ENCODE results near the gene CHD6. TPM values are rescaled to one million over a fixed set of nuclear protein-coding genes. Genes with fewer than 3 reads are reported as not detected.

Gene CHD6
- total and polyA plus RNA-seq, 4 donors: 31.5 to 81.0 (median 49.7) TPM

GRCh38 chr20:41373251-41373783 lies 244.9 kb downstream of the CHD6 start:
- H3K27me3 ChIP-seq (ENCODE audit: control insufficient read depth, insufficient read depth, low read length): no peaks in the 10 kb centered on the region
- WGBS (ENCODE audit: insufficient coverage): 72% methylated on average over 10 of the region's 11 CpGs

GRCh38 chr20:41371371-41371770 lies 246.8 kb downstream of the CHD6 start:
- Histone ChIP-seq H3K36me3 (ENCODE audit: control insufficient read depth, insufficient read depth, low read length) (no peaks in the 10 kb centered on the region), H3K4me1 (ENCODE audit: control insufficient read depth, insufficient read depth, low read length) (peaks cover 20% of the 10 kb centered on the region), H3K4me3 (ENCODE audit: low read depth, low read length) (no peak overlapping the region), H3K9me3 (ENCODE audit: control insufficient read depth, insufficient read depth, low read length) (no peaks in the 10 kb centered on the region), H3K27ac (ENCODE audit: low read depth, low read length) (no peak overlapping the region), H3K27me3 (ENCODE audit: control insufficient read depth, insufficient read depth, low read length) (peaks cover 9% of the 10 kb centered on the region)
- 77% methylated on average over 3 of the region's 4 CpGs for WGBS (ENCODE audit: insufficient coverage)
- DNase-seq (ENCODE audit: low read depth in 4 of 6, low spot score in 6 of 6): no peak

More at GRCh38 chr20:41373251-41373783, 244.9 kb downstream of the CHD6 start:
- Histone ChIP-seq H3K9me3 (ENCODE audit: control insufficient read depth, insufficient read depth, low read length) (no peaks in the 10 kb centered on the region), H3K27ac (ENCODE audit: low read depth, low read length) (no peak overlapping the region), H3K4me1 (ENCODE audit: control insufficient read depth, insufficient read depth, low read length) (peaks cover 14% of the 10 kb centered on the region), H3K4me3 (ENCODE audit: low read depth, low read length) (no peak overlapping the region), H3K36me3 (ENCODE audit: control insufficient read depth, insufficient read depth, low read length) (no peaks in the 10 kb centered on the region)
- no peak for DNase-seq (ENCODE audit: low read depth in 4 of 6, low spot score in 6 of 6)

- H3K9me3 ChIP-seq (ENCODE audit: control insufficient read depth, insufficient read depth, low read length): no peaks in the 10 kb centered on the region
- H3K27ac ChIP-seq (ENCODE audit: low read depth, low read length): no peak overlapping the region
- H3K4me3 ChIP-seq (ENCODE audit: low read depth, low read length): no peak overlapping the region
- DNase-seq (ENCODE audit: low read depth in 4 of 6, low spot score in 6 of 6): no peak
- peaks cover 30% of the 10 kb centered on the region for H3K4me1 ChIP-seq (ENCODE audit: control insufficient read depth, insufficient read depth, low read length)
- peaks cover under 1% of the 10 kb centered on the region for H3K36me3 ChIP-seq (ENCODE audit: control insufficient read depth, insufficient read depth, low read length)
- WGBS (ENCODE audit: insufficient coverage): 97% methylated on average over 4 of the region's 5 CpGs
- H3K27me3 ChIP-seq (ENCODE audit: control insufficient read depth, insufficient read depth, low read length): peaks cover 18% of the 10 kb centered on the region
Observed at GRCh38 chr20:41370176-41370575, 248.0 kb downstream of the CHD6 start.

GRCh38 chr20:41369673-41370072 lies 248.5 kb downstream of the CHD6 start:
- H3K9me3 ChIP-seq (ENCODE audit: control insufficient read depth, insufficient read depth, low read length): no peaks in the 10 kb centered on the region
- peaks cover 23% of the 10 kb centered on the region for H3K27me3 ChIP-seq (ENCODE audit: control insufficient read depth, insufficient read depth, low read length)
- DNase-seq (ENCODE audit: low read depth in 4 of 6, low spot score in 6 of 6): no peak
- H3K36me3 ChIP-seq (ENCODE audit: control insufficient read depth, insufficient read depth, low read length): peaks cover 2% of the 10 kb centered on the region
- peaks cover 32% of the 10 kb centered on the region for H3K4me1 ChIP-seq (ENCODE audit: control insufficient read depth, insufficient read depth, low read length)
- no peak overlapping the region for H3K4me3 ChIP-seq (ENCODE audit: low read depth, low read length)
- no peak overlapping the region for H3K27ac ChIP-seq (ENCODE audit: low read depth, low read length)
- 96% methylated on average over 2 of the region's 2 CpGs for WGBS (ENCODE audit: insufficient coverage)

GRCh38 chr20:41367956-41368355 lies 250.2 kb downstream of the CHD6 start:
- no peak overlapping the region for H3K4me3 ChIP-seq (ENCODE audit: low read depth, low read length)
- 100% methylated on average over 2 of the region's 3 CpGs for WGBS (ENCODE audit: insufficient coverage)
- peaks cover 18% of the 10 kb centered on the region for H3K4me1 ChIP-seq (ENCODE audit: control insufficient read depth, insufficient read depth, low read length)
- H3K9me3 ChIP-seq (ENCODE audit: control insufficient read depth, insufficient read depth, low read length): no peaks in the 10 kb centered on the region
- no peak overlapping the region for H3K27ac ChIP-seq (ENCODE audit: low read depth, low read length)
- peaks cover 23% of the 10 kb centered on the region for H3K27me3 ChIP-seq (ENCODE audit: control insufficient read depth, insufficient read depth, low read length)
- peaks cover 12% of the 10 kb centered on the region for H3K36me3 ChIP-seq (ENCODE audit: control insufficient read depth, insufficient read depth, low read length)
- no peak for DNase-seq (ENCODE audit: low read depth in 4 of 6, low spot score in 6 of 6)

- Histone ChIP-seq H3K4me1 (ENCODE audit: control insufficient read depth, insufficient read depth, low read length) (peaks cover 23% of the 10 kb centered on the region), H3K4me3 (ENCODE audit: low read depth, low read length) (no peak overlapping the region), H3K36me3 (ENCODE audit: control insufficient read depth, insufficient read depth, low read length) (peaks cover 18% of the 10 kb centered on the region), H3K27ac (ENCODE audit: low read depth, low read length) (no peak overlapping the region), H3K27me3 (ENCODE audit: control insufficient read depth, insufficient read depth, low read length) (peaks cover 23% of the 10 kb centered on the region), H3K9me3 (ENCODE audit: control insufficient read depth, insufficient read depth, low read length) (no peaks in the 10 kb centered on the region)
- DNase-seq (ENCODE audit: low read depth in 4 of 6, low spot score in 6 of 6): no peak
- WGBS (ENCODE audit: insufficient coverage): 71% methylated on average over 13 of the region's 13 CpGs
Observed at GRCh38 chr20:41367393-41367695, 250.8 kb downstream of the CHD6 start.

- WGBS (ENCODE audit: insufficient coverage): 7% methylated on average over 92 of the region's 93 CpGs
Observed at GRCh38 chr20:41366546-41367392, 251.4 kb downstream of the CHD6 start, which contains the start of gene EMILIN3. EMILIN3 (minus strand) TSS chr20:41366818; CDS start chr20:41366634, 184 bp downstream.

GRCh38 chr20:41365777-41366545 lies 252.2 kb downstream of the CHD6 start:
- DNase-seq (ENCODE audit: low read depth in 4 of 6, low spot score in 6 of 6): peak in 2 of 6 donors; percentile 43 to 57
- H3K36me3 ChIP-seq (ENCODE audit: control insufficient read depth, insufficient read depth, low read length): peaks cover 31% of the 10 kb centered on the region
- H3K27ac ChIP-seq (ENCODE audit: low read depth, low read length): no peak overlapping the region
- H3K4me1 ChIP-seq (ENCODE audit: control insufficient read depth, insufficient read depth, low read length): peaks cover 27% of the 10 kb centered on the region
- peaks cover 23% of the 10 kb centered on the region for H3K27me3 ChIP-seq (ENCODE audit: control insufficient read depth, insufficient read depth, low read length)
- WGBS (ENCODE audit: insufficient coverage): 3% methylated on average over 76 of the region's 76 CpGs
- no peaks in the 10 kb centered on the region for H3K9me3 ChIP-seq (ENCODE audit: control insufficient read depth, insufficient read depth, low read length)
- peak overlapping the region; percentile 2 for H3K4me3 ChIP-seq (ENCODE audit: low read depth, low read length)

More at GRCh38 chr20:41366546-41367392, 251.4 kb downstream of the CHD6 start, which contains the start of gene EMILIN3:
- H3K4me1 ChIP-seq (ENCODE audit: control insufficient read depth, insufficient read depth, low read length): peaks cover 27% of the 10 kb centered on the region
- peaks cover 23% of the 10 kb centered on the region for H3K27me3 ChIP-seq (ENCODE audit: control insufficient read depth, insufficient read depth, low read length)
- H3K36me3 ChIP-seq (ENCODE audit: control insufficient read depth, insufficient read depth, low read length): peaks cover 23% of the 10 kb centered on the region
- H3K9me3 ChIP-seq (ENCODE audit: control insufficient read depth, insufficient read depth, low read length): no peaks in the 10 kb centered on the region
- peak within 1 kb of the TSS; percentile 2 for H3K4me3 ChIP-seq (ENCODE audit: low read depth, low read length)
- peak in 2 of 6 donors; percentile 32 to 55 for DNase-seq (ENCODE audit: low read depth in 4 of 6, low spot score in 6 of 6)
- no peak within 1 kb of the TSS for H3K27ac ChIP-seq (ENCODE audit: low read depth, low read length)

- 87% methylated on average over 19 of the region's 19 CpGs for WGBS (ENCODE audit: insufficient coverage)
- H3K36me3 ChIP-seq (ENCODE audit: control insufficient read depth, insufficient read depth, low read length): peaks cover 32% of the 10 kb centered on the region
- H3K27me3 ChIP-seq (ENCODE audit: control insufficient read depth, insufficient read depth, low read length): peaks cover 23% of the 10 kb centered on the region
- peaks cover 27% of the 10 kb centered on the region for H3K4me1 ChIP-seq (ENCODE audit: control insufficient read depth, insufficient read depth, low read length)
- H3K4me3 ChIP-seq (ENCODE audit: low read depth, low read length): no peak overlapping the region
- H3K9me3 ChIP-seq (ENCODE audit: control insufficient read depth, insufficient read depth, low read length): no peaks in the 10 kb centered on the region
- DNase-seq (ENCODE audit: low read depth in 4 of 6, low spot score in 6 of 6): no peak
- no peak overlapping the region for H3K27ac ChIP-seq (ENCODE audit: low read depth, low read length)
Observed at GRCh38 chr20:41364967-41365765, 253.0 kb downstream of the CHD6 start.
